CD4-positive, alpha-beta memory T cell (primary cell): ENCODE data around the gene GAMT. TPM values are rescaled to one million over a fixed set of nuclear protein-coding genes. Genes with fewer than 3 reads are reported as not detected.
A peak's percentile ranks its signal among the peaks of the same experiment; 100 is the strongest.
"Not testable (repeated sequence)": the region's sequence is repeated elsewhere in the genome, so short reads cannot be mapped to it uniquely, and the experiment has no call there.

Experiments
- CTCF ChIA-PET: fragments of 350-600 bp; sonication (Branson Sonifier 250); formaldehyde crosslinking; loops from one replicate; lab custom pipeline; 2021; ENCODE audit warnings: inconsistent platforms; ENCODE audit not compliant: partially characterized antibody; lab: Charles Lee
- POLR2A ChIA-PET: fragments of 350-600 bp; sonication (Branson Sonifier 250); formaldehyde crosslinking; loops from one replicate; lab custom pipeline; 2021; ENCODE audit not compliant: partially characterized antibody; lab: Charles Lee
- DNase-seq, 5 donors: peaks; one replicate each; pipeline versions ENCODE4 v3.0.0 to v3.0.0-alpha.2; 2020 to 2022; ENCODE audit warnings: mixed read lengths in 1 of 5
- H3K27ac ChIP-seq: one replicate; pipeline ENCODE4 v1.7.0; 2013; ENCODE audit warnings: low read depth, low read length
- H3K27me3 ChIP-seq: 2 replicates; pipeline ENCODE4 v1.7.0; 2013; ENCODE audit warnings: mild to moderate bottlenecking, low read length, moderate library complexity; ENCODE audit not compliant: insufficient read depth
- H3K36me3 ChIP-seq: 2 replicates; pipeline ENCODE4 v1.7.0; 2013; ENCODE audit warnings: mild to moderate bottlenecking, low read length, moderate library complexity; ENCODE audit not compliant: insufficient read depth
- H3K4me1 ChIP-seq: 2 replicates; pipeline ENCODE4 v1.7.0; 2013; ENCODE audit warnings: mild to moderate bottlenecking, low read length, moderate library complexity; ENCODE audit not compliant: insufficient read depth
- H3K4me3 ChIP-seq, 2 donors: one replicate each; pipeline ENCODE4 v1.7.0; 2013; ENCODE audit warnings: low read length in 2 of 2, mild to moderate bottlenecking in 1 of 2
- H3K9me3 ChIP-seq, 2 donors: one replicate each; pipeline ENCODE4 v1.7.0; 2013; ENCODE audit warnings: low read length in 2 of 2, control low read depth in 1 of 2; ENCODE audit not compliant: control insufficient read depth in 1 of 2
- H3K27ac Mint-ChIP-seq, 7 donors: one replicate each; pipeline ENCODE4 v1.8.0; 2020 to 2021; ENCODE audit warnings: mixed read lengths in 7 of 7, mild to moderate bottlenecking in 6 of 7, inconsistent platforms in 3 of 7, moderate library complexity in 3 of 7
- H3K27me3 Mint-ChIP-seq, 2 donors: one replicate each; pipeline ENCODE4 v1.8.0; 2020 to 2021; ENCODE audit warnings: mixed read lengths in 2 of 2
- H3K36me3 Mint-ChIP-seq, 2 donors: one replicate each; pipeline ENCODE4 v1.8.0; 2020 to 2021; ENCODE audit warnings: mixed read lengths in 2 of 2, inconsistent platforms in 1 of 2, mild to moderate bottlenecking in 1 of 2
- H3K4me1 Mint-ChIP-seq, 4 donors: one replicate each; pipeline ENCODE4 v1.8.0; 2020 to 2021; ENCODE audit warnings: mixed read lengths in 4 of 4, mild to moderate bottlenecking in 1 of 4
- H3K4me3 Mint-ChIP-seq, 8 donors: one replicate each; pipeline ENCODE4 v1.8.0; 2020 to 2021; ENCODE audit warnings: mixed read lengths in 8 of 8, mild to moderate bottlenecking in 7 of 8, moderate library complexity in 6 of 8, inconsistent platforms in 3 of 8
- H3K9me3 Mint-ChIP-seq, 8 donors: one replicate each; pipeline ENCODE4 v1.8.0; 2020 to 2021; ENCODE audit warnings: mixed read lengths in 8 of 8, mild to moderate bottlenecking in 5 of 8, inconsistent platforms in 3 of 8, moderate library complexity in 1 of 8
- intact Hi-C: fragments of 100-400 bp; cut with micrococcal nuclease; formaldehyde crosslinking; loops from one replicate; pipeline ENCODE4 v1.15.1; 2023
- polyA plus RNA-seq, 2 donors: library from polyadenylated mRNA; unstranded; fragments of 300-500 nt; fragmentation: Illumina TruSeq; gene quantifications; one replicate each; pipeline ENCODE4 v1.2.3, GENCODE V29; 2021
- total RNA-seq, 2 experiments: library from RNA; stranded (reverse); gene quantifications; one replicate each; pipeline ENCODE4 v1.2.3, GENCODE V29; 2021

Gene GAMT
- total and polyA plus RNA-seq, 4 experiments from 2014 or later, result 15.9 to 20.3 (median 17.8) TPM

DNA sequence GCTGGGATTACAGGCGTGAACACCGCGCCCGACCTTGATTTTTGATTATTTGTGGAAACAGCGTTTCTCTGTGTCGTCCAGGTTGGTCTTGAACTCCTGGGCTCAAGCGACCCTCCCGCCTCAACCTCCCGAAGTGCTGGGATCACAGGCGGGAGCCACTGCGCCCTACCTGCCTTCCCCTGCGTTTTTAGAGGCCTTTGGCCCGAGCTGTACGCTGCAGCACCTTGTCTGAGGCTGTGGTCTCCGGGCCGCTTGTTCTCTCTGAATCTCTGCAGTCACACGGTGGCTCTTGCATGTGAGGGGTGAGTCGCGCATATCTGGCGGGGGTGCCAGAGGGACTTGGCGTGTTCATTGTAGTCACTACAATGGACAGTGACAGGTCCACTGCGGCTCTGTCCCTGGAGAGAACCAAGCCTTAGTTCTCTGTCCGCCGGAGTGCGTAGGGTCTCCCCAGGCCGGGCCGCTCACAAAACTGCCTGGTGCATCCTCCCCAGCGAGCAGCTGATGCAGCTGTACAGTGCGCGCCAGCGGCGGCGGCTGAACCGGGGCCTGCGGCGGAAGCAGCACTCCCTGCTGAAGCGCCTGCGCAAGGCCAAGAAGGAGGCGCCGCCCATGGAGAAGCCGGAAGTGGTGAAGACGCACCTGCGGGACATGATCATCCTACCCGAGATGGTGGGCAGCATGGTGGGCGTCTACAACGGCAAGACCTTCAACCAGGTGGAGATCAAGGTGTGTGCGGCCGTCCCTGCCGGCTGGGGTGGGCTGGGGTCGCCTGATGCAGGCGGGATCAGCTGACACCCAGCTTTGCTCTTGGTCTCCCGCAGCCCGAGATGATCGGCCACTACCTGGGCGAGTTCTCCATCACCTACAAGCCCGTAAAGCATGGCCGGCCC is 38.4 kb upstream of the GAMT start:
- POLR2A ChIA-PET, result interaction anchor here (1.2 kb wide), 3 partner anchors 31 to 161 kb away, joined by 3 to 4 read pairs (median 3); no protein-coding TSS in a partner anchor
- Histone ChIP-seq H3K4me3 (peak overlapping the region; percentile 36 to 79), H3K36me3 (peaks cover 31% of the 10 kb centered on the region), H3K4me1 (peaks cover 36% of the 10 kb centered on the region), H3K27ac (peak overlapping the region; percentile 93)
- H3K4me1 Mint-ChIP-seq, result peaks cover 1 to 45% (median 21%) of the 10 kb centered on the region in 4 donors
- H3K27ac Mint-ChIP-seq, result peak overlapping the region; percentile 73 to 99 (median 88)
- H3K27me3 Mint-ChIP-seq, H3K9me3 ChIP-seq, H3K27me3 ChIP-seq, H3K9me3 Mint-ChIP-seq, intact Hi-C loops: not testable (repeated sequence)
- peak in 3 of 5 donors; percentile 32 to 38 (median 33) for DNase-seq
- H3K36me3 Mint-ChIP-seq, result peaks cover 28 to 49% of the 10 kb centered on the region in 2 donors
- peak overlapping the region; percentile 88 to 99 (median 98) for H3K4me3 Mint-ChIP-seq
- CTCF ChIA-PET, result interaction anchor here (0.8 kb wide), 1 partner anchor 32 kb away, joined by 3 read pairs; no protein-coding TSS in a partner anchor

DNA sequence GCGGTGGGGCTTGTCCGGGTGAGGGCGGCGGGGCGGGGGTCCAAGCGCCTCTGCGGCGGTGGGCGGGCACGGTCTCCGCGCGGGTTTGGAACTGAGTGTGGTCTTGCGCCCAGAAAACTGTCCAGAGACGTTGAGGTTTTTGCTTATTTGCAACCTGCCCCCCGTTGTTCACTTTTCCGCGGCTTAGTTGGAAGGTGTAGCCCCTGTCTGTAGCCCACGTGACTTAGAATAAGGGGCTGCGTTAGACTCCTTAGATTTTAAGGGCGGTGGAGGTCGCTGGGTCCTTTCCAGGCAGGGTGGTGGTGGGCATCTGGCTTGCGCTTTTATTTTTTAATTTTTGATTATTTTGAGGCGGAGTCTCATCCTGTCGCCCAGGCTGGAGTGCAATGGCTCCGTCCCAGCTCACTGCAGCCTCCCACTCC is 37.6 kb upstream of the GAMT start:
- DNase-seq, result no peak
- H3K4me1 ChIP-seq, result peaks cover 29% of the 10 kb centered on the region
- peak overlapping the region; percentile 36 to 79 for H3K4me3 ChIP-seq
- H3K36me3 Mint-ChIP-seq, result peaks cover 28 to 49% of the 10 kb centered on the region in 2 donors
- CTCF ChIA-PET, result no interaction called here
- H3K9me3 Mint-ChIP-seq, result peaks cover 0 to 5% (median 0%) of the 10 kb centered on the region in 8 donors
- intact Hi-C loops, result loop anchor here (1.0 kb wide), 3 partner anchors 32 to 164 kb away; partner anchors contain the start of genes DAZAP1, FAM174C and NDUFS7
- H3K4me3 Mint-ChIP-seq, result peak overlapping the region; percentile 88 to 99 (median 98)
- H3K27ac ChIP-seq, result peak overlapping the region; percentile 93
- H3K27me3 Mint-ChIP-seq, result no peaks in the 10 kb centered on the region
- H3K27me3 ChIP-seq, result no peaks in the 10 kb centered on the region
- peaks cover 37% of the 10 kb centered on the region for H3K36me3 ChIP-seq
- H3K9me3 ChIP-seq, result no peaks in the 10 kb centered on the region
- H3K27ac Mint-ChIP-seq, result peak overlapping the region; percentile 84 to 99 (median 88)
- peaks cover 1 to 40% (median 19%) of the 10 kb centered on the region in 4 donors for H3K4me1 Mint-ChIP-seq
- POLR2A ChIA-PET, result interaction anchor here (1.2 kb wide), 2 partner anchors 30 to 160 kb away, joined by 3 read pairs; no protein-coding TSS in a partner anchor

DNA sequence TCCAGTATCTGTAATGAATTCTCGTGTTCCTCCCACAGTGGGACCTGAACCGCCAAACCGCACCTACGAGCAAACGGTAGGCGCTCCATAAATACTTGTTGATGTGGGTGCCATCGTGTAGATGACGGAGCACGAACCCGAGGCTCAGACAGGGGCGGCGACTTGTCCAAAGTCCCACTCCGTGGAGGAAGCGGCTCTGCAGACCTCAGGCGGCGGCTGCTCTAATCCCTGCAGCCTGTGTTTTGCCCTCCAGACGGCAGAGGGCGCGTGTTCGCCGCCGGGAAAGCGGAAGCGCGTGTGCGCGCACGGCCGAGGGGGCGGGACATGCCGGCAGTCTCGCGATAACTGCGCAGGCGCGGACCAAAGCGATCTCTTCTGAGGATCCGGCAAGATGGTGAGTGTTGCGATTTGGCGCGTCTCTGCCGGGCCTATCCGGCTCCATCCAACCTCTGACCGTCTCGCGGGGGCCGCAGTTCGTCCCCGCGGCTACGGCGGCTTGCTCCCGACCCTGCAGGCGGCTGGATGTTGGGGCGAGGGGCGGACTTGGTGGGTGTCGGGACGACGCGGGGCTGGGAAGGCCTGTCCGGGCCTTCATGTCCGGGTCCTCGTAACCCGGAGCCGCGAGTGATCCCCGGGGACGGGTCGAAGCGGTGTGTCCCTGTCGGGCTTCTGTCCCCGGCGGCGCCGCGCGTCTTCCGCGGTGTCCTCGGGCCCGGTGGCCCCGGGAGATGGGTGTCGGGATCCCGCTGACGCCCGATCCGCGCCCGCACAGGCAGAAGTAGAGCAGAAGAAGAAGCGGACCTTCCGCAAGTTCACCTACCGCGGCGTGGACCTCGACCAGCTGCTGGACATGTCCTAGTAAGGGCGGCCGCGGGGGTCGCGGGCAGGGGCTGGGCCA is 36.9 kb upstream of the GAMT start, which contains the start of gene RPS15:
RPS15 (plus strand) TSS at position 362 of the 898 bp plus-strand sequence; CDS start at position 392, 30 bp downstream.
- DNase-seq, result peak; percentile 93 to 97 (median 96)
- Mint-ChIP-seq H3K9me3 (peaks cover 0 to 5% (median 0%) of the 10 kb centered on the region in 8 donors), H3K27ac (peak within 1 kb of the TSS; percentile 98 to 99 (median 99)), H3K4me3 (peak within 1 kb of the TSS; percentile 97 to 99 (median 98)), H3K36me3 (peaks cover 28 to 49% of the 10 kb centered on the region in 2 donors), H3K27me3 (no peaks in the 10 kb centered on the region), H3K4me1 (peaks cover 1 to 38% (median 19%) of the 10 kb centered on the region in 4 donors)
- intact Hi-C loops, result loop anchor here (1.0 kb wide), 3 partner anchors 31 to 163 kb away; partner anchors contain the start of genes DAZAP1, FAM174C and NDUFS7
- ChIA-PET CTCF (interaction anchor here (0.7 to 1.8 kb wide), 4 partner anchors 11 to 71 kb away, joined by 3 to 9 read pairs (median 4); no protein-coding TSS in a partner anchor), POLR2A (interaction anchor here (0.8 to 2.1 kb wide), 7 partner anchors 29 to 169 kb away, joined by 3 to 12 read pairs (median 3); partner anchors contain the start of genes CIRBP and PCSK4)
- peaks cover 29% of the 10 kb centered on the region for H3K4me1 ChIP-seq
- H3K4me3 ChIP-seq, result peak within 1 kb of the TSS; percentile 47 to 79
- no peaks in the 10 kb centered on the region for H3K9me3 ChIP-seq
- peak within 1 kb of the TSS; percentile 93 for H3K27ac ChIP-seq
- no peaks in the 10 kb centered on the region for H3K27me3 ChIP-seq
- H3K36me3 ChIP-seq, result peaks cover 43% of the 10 kb centered on the region

DNA sequence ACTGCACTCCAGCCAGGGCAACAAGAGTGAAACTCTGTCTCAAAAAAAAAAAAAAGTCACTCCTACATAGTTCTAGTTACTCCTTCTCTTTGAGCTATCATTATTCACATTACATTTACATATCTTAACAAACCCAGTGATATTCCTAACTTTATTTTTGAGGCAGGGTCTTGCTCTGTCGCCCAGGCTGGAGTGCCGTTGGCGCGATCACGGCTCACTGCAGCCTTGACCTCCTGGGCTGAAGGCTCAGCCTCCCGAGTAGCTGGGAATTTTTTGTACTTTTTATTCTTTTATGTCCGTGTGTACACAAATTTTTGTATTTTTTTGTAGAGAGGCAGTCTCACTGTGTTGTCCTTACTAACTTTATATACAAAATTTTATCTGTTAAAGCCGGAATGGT is 36.3 kb upstream of the GAMT start:
- POLR2A ChIA-PET, result interaction anchor here (0.8 to 2.1 kb wide), 5 partner anchors 28 to 168 kb away, joined by 3 to 12 read pairs (median 3); partner anchors contain the start of genes CIRBP and PCSK4
- Mint-ChIP-seq H3K4me1 (peaks cover 1 to 36% (median 19%) of the 10 kb centered on the region in 4 donors), H3K4me3 (peak overlapping the region in 4 of 8 donors; percentile 17 to 99 (median 98)), H3K9me3 (peaks cover 0 to 5% (median 0%) of the 10 kb centered on the region in 8 donors), H3K36me3 (peaks cover 28 to 48% of the 10 kb centered on the region in 2 donors), H3K27ac (peak overlapping the region in 4 of 7 donors; percentile 67 to 99 (median 98)), H3K27me3 (no peaks in the 10 kb centered on the region)
- Histone ChIP-seq H3K36me3 (peaks cover 50% of the 10 kb centered on the region), H3K4me3 (peak overlapping the region in 1 of 2 donors; percentile 79), H3K27ac (no peak overlapping the region), H3K27me3 (no peaks in the 10 kb centered on the region), H3K4me1 (peaks cover 29% of the 10 kb centered on the region), H3K9me3 (no peaks in the 10 kb centered on the region)
- CTCF ChIA-PET, result interaction anchor here (0.7 to 1.8 kb wide), 5 partner anchors 10 to 71 kb away, joined by 3 to 9 read pairs (median 3); no protein-coding TSS in a partner anchor
- intact Hi-C loops, result loop anchor here (1.0 kb wide), 3 partner anchors 30 to 162 kb away; partner anchors contain the start of genes DAZAP1, FAM174C and NDUFS7
- DNase-seq, result no peak

DNA sequence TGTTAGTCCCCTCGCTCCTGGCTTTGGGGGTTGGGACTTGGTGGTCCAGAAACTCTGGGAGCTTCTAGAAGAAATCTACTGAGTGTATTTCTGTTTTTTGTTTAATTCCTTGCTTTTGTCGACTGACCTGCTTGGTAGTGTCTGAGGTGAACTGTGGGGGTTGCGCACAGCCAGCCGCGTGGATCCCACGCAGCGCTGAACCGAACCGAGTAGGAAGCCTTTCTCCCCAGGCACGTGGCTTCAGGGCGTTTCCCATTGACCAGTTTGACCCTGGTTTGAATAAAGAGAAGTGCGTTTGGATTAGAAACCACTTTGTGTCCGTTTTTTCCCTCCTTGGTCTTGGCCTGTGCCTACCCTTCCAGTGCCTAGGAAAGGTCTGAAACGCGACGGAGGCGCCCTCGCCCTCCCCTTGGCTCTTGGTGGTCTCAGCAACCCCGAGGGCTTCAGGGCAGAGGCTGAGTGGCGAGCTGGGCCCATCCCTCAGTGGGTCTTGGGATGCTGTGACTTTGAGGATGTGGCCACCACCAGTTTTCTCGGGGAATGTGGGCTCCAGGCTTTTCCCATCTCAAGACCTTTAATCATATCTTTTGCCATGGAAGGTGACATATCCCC is 34.1 kb upstream of the GAMT start:
- no peak for DNase-seq
- ChIA-PET CTCF (interaction anchor here (1.5 kb wide), 1 partner anchor 10 kb away, joined by 6 read pairs; no protein-coding TSS in a partner anchor), POLR2A (no interaction called here)
- Histone ChIP-seq H3K27me3 (no peaks in the 10 kb centered on the region), H3K36me3 (peaks cover 43% of the 10 kb centered on the region), H3K4me3 (no peak overlapping the region), H3K27ac (no peak overlapping the region), H3K4me1 (peaks cover 23% of the 10 kb centered on the region), H3K9me3 (no peaks in the 10 kb centered on the region)
- intact Hi-C loops, result no loop called here
- Mint-ChIP-seq H3K9me3 (peaks cover 0 to 3% (median 0%) of the 10 kb centered on the region in 8 donors), H3K36me3 (peaks cover 14 to 35% of the 10 kb centered on the region in 2 donors), H3K27me3 (no peaks in the 10 kb centered on the region), H3K4me3 (peak overlapping the region in 1 of 8 donors; percentile 20), H3K4me1 (peaks cover 0 to 21% (median 13%) of the 10 kb centered on the region in 4 donors), H3K27ac (peak overlapping the region in 1 of 7 donors; percentile 30)
